GM19351 (cell line): ENCODE measurements around the gene CCR8.

Experiments
- ATAC-seq: cut with Tn5 transposase; IDR thresholded peaks from one replicate; pipeline ENCODE4 v1.9.1; 2021; ENCODE audit warnings: mild to moderate bottlenecking, moderate library complexity; ENCODE audit not compliant: unreplicated experiment

The CCR8 gene

GRCh38 chr3:39329493-39329892 is at the start of gene CCR8:
Gene CCR8, plus strand, starts transcription at chr3:39329709. Its CDS starts 2,623 bp downstream, at chr3:39332332.
- no peak for ATAC-seq

- no peak for ATAC-seq
Observed at GRCh38 chr3:39279745-39280517, 49.6 kb upstream of the CCR8 start, which contains the start of gene CX3CR1. Gene CX3CR1, minus strand, starts transcription at chr3:39280036. Its CDS starts 13,527 bp downstream, at chr3:39266509.

GRCh38 chr3:39280571-39280970 is 48.9 kb upstream of the CCR8 start:
- no peak for ATAC-seq

GRCh38 chr3:39281533-39281932 is 48.0 kb upstream of the CCR8 start:
- no peak for ATAC-seq

GRCh38 chr3:39282057-39282456 is 47.5 kb upstream of the CCR8 start:
- ATAC-seq = no peak

GRCh38 chr3:39284457-39284881 is 45.0 kb upstream of the CCR8 start:
- ATAC-seq = no peak

GRCh38 chr3:39285332-39285731 is 44.2 kb upstream of the CCR8 start:
- ATAC-seq = no peak

GRCh38 chr3:39286771-39287170 is 42.7 kb upstream of the CCR8 start:
- no peak for ATAC-seq

- no peak for ATAC-seq
Observed at GRCh38 chr3:39287216-39288164, 42.0 kb upstream of the CCR8 start.

- ATAC-seq = peak; percentile 98
Observed at GRCh38 chr3:39288300-39288808, 41.2 kb upstream of the CCR8 start.

GRCh38 chr3:39289107-39289506 is 40.4 kb upstream of the CCR8 start:
- no peak for ATAC-seq

- no peak for ATAC-seq
Observed at GRCh38 chr3:39290255-39290654, 39.3 kb upstream of the CCR8 start.

GRCh38 chr3:39291903-39292329 is 37.6 kb upstream of the CCR8 start:
- ATAC-seq = no peak

- no peak for ATAC-seq
Observed at GRCh38 chr3:39292961-39293360, 36.5 kb upstream of the CCR8 start.

GRCh38 chr3:39294446-39295183 is 34.9 kb upstream of the CCR8 start:
- ATAC-seq = no peak

- peak; percentile 91 for ATAC-seq
Observed at GRCh38 chr3:39295184-39295775, 34.2 kb upstream of the CCR8 start.

GRCh38 chr3:39296197-39297077 is 33.1 kb upstream of the CCR8 start:
- ATAC-seq = no peak

GRCh38 chr3:39299279-39299678 is 30.2 kb upstream of the CCR8 start:
- ATAC-seq = no peak

GRCh38 chr3:39302178-39302577 is 27.3 kb upstream of the CCR8 start:
- no peak for ATAC-seq
